ENCODE results near the gene ACAA2. TPM values are rescaled to one million over a fixed set of nuclear protein-coding genes. Genes with fewer than 3 reads are reported as not detected.
A peak's percentile ranks its signal among the peaks of the same experiment; 100 is the strongest.
"Not testable (repeated sequence)": the region's sequence is repeated elsewhere in the genome, so short reads cannot be mapped to it uniquely, and the experiment has no call there.

Gene ACAA2
- total RNA-seq, 1 donor from 2014 or later = 83.5 TPM

GRCh38 chr18:49845629-49846360 is 32.5 kb upstream of the ACAA2 start:
- no peak for DNase-seq (ENCODE audit: low spot score)

- DNase-seq (ENCODE audit: low spot score) = no peak
These were observed 31.6 kb upstream of the ACAA2 start for GRCh38 chr18:49844903-49845302.

GRCh38 chr18:49843778-49844625 is 30.7 kb upstream of the ACAA2 start:
- DNase-seq (ENCODE audit: low spot score) = no peak

- no peak for DNase-seq (ENCODE audit: low spot score)
These were observed 29.8 kb upstream of the ACAA2 start for GRCh38 chr18:49843131-49843530.

GRCh38 chr18:49842656-49843055 is 29.3 kb upstream of the ACAA2 start:
- no peak for DNase-seq (ENCODE audit: low spot score)

- no peak for DNase-seq (ENCODE audit: low spot score)
These were observed 28.2 kb upstream of the ACAA2 start for GRCh38 chr18:49841236-49842217.

- no peak for DNase-seq (ENCODE audit: low spot score)
These were observed 25.7 kb upstream of the ACAA2 start for GRCh38 chr18:49839012-49839411.

- no peak for DNase-seq (ENCODE audit: low spot score)
These were observed 25.0 kb upstream of the ACAA2 start for GRCh38 chr18:49838381-49838780.

- no peak for DNase-seq (ENCODE audit: low spot score)
These were observed 24.6 kb upstream of the ACAA2 start for GRCh38 chr18:49837889-49838288.

GRCh38 chr18:49837316-49837835 is 24.0 kb upstream of the ACAA2 start:
- not testable (repeated sequence) for DNase-seq (ENCODE audit: low spot score)

GRCh38 chr18:49835405-49835804 is 22.1 kb upstream of the ACAA2 start:
- no peak for DNase-seq (ENCODE audit: low spot score)

GRCh38 chr18:49834258-49834657 is 20.9 kb upstream of the ACAA2 start:
- DNase-seq (ENCODE audit: low spot score) = no peak

- no peak for DNase-seq (ENCODE audit: low spot score)
These were observed 20.5 kb upstream of the ACAA2 start for GRCh38 chr18:49833814-49834213.

- DNase-seq (ENCODE audit: low spot score) = no peak
These were observed 18.9 kb upstream of the ACAA2 start for GRCh38 chr18:49832221-49832647.

- no peak for DNase-seq (ENCODE audit: low spot score)
These were observed 14.7 kb upstream of the ACAA2 start for GRCh38 chr18:49827996-49828395.

GRCh38 chr18:49819823-49820671 is 6.7 kb upstream of the ACAA2 start:
- no peak for DNase-seq (ENCODE audit: low spot score)

GRCh38 chr18:49819071-49819662 is 5.8 kb upstream of the ACAA2 start:
- no peak for DNase-seq (ENCODE audit: low spot score)

GRCh38 chr18:49817947-49818346 is 4.6 kb upstream of the ACAA2 start:
- no peak for DNase-seq (ENCODE audit: low spot score)

GRCh38 chr18:49815927-49816326 is 2.6 kb upstream of the ACAA2 start:
- DNase-seq (ENCODE audit: low spot score) = no peak

GRCh38 chr18:49814147-49814499 is 790 bp upstream of the ACAA2 start:
- DNase-seq (ENCODE audit: low spot score) = peak; percentile 66

Measured in umbilical cord (tissue), 2 donors.